Measurements from ENCODE around the gene XG.

DNA sequence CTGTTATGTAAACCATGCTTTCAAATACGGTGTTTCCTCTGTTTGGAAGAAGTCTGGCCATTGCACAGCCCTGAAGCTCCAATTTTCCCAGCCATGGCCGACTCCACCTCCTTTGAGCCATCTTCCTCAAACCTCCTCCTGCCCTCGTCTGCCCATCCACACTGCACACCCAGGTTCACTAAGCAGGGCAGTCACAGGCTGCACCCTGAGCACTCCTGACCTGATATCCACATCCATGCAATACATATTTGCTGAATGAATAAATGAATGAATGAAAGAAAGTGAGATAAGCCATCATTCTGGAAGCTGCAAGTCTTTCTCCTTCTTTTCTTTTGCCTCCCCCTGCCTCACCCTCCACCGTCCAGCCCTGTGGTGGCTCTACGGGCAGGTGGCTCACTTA lies 22.2 kb downstream of the XG start:
- TF ChIP-seq, protein P1, sequence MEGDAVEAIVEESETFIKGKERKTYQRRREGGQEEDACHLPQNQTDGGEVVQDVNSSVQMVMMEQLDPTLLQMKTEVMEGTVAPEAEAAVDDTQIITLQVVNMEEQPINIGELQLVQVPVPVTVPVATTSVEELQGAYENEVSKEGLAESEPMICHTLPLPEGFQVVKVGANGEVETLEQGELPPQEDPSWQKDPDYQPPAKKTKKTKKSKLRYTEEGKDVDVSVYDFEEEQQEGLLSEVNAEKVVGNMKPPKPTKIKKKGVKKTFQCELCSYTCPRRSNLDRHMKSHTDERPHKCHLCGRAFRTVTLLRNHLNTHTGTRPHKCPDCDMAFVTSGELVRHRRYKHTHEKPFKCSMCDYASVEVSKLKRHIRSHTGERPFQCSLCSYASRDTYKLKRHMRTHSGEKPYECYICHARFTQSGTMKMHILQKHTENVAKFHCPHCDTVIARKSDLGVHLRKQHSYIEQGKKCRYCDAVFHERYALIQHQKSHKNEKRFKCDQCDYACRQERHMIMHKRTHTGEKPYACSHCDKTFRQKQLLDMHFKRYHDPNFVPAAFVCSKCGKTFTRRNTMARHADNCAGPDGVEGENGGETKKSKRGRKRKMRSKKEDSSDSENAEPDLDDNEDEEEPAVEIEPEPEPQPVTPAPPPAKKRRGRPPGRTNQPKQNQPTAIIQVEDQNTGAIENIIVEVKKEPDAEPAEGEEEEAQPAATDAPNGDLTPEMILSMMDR (IDR thresholded peaks at IDR 0.05; ENCODE audit: borderline replicate concordance, extremely low read depth, low read length, poor library complexity, severe bottlenecking), result no peak
- TF ChIP-seq EZH2 (IDR thresholded peaks at IDR 0.05; ENCODE audit: borderline replicate concordance, low read depth, low read length, severe bottlenecking), result no peak
